SH-SY5Y (cell line): ENCODE data around the gene EVX2.

Experiments
- GATA2 ChIP-seq: IDR thresholded peaks from 2 replicates; pipeline ENCODE4 v1.6.1; 2011; ENCODE audit warnings: mild to moderate bottlenecking, low read depth, low read length
- GATA3 ChIP-seq: IDR thresholded peaks from 2 replicates; pipeline ENCODE4 v1.6.1; 2011; ENCODE audit warnings: low read depth, mild to moderate bottlenecking, low read length, moderate library complexity

- no peak for TF ChIP-seq GATA3
- no peak for TF ChIP-seq GATA2
Measured at GRCh38 chr2:176078541-176079284, 5.0 kb downstream of the EVX2 start.
